ENCODE measurements around the gene RNF14.
"Not testable (repeated sequence)": the region's sequence is repeated elsewhere in the genome, so short reads cannot be mapped to it uniquely, and the experiment has no call there.

The RNF14 gene

DNA sequence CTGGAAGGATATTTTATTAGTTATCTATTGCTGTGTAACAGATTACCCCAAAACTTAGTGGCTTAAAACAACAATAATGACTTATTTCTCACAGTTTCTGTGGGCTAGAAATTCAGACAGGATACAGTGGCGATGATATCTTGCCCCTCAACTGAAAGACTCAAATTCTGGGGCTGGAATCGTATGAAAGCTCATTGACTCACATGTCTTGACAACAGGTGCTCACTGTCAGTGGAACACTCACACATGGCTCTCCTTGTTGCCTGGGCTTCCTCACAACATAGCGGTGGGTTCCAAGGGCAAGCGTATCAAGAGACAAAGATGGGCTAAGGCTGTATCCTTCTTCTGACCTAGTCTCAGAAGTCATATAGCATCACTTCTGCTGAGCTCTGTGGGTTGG is 47.7 kb downstream of the RNF14 start:
- DNase-seq, result no peak

DNA sequence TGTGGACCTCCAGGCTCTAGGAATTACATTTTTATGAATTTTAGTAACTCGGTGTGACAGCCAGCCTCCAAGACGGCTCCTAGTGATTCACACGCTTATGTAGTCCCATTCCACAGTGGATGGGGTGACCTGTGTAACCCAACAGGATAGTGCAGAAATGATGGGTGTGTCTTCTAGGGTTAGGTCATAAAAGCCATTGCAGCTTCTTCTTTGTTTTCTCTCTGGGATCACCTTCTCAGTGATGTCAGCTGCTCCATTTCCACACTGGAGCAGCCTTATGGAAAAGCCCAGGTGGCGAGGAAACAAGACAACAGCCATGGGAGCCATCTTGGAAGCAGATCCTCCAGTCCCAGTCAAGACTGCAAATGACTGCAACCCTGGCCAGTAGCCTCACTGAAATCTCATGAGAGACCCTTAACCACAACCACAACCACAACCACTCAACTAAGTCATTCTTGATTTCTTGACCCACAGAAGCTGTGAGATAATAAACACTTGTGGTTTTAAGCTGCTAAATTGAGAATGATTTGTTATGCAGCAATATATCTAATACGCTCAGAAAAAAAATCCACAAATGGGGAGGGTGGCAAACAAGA is 49.0 kb downstream of the RNF14 start:
- no peak for DNase-seq

DNA sequence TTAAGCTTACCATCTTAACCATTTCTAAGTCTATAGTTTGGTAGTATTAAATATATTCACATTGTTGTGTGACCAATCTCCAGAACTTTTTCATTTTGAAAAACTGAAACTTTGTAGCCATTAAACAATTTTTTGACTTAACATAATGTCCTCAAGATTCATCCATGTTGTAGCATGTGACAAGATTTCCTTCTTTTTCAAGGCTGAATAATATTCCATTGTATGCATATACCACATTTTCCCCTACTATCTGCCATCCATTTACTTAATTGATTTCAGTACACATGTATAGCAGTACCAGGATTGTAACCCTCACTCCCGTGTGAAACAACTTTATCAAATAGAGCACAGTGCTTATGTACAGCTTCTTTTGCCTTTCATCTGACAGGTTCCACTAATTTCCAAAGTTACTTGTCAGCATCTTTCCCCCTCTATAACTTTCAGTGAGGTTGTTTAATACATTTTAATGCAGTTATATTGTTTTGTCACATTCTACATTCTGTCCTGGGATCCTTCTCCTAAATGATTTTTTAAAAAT is 51.3 kb downstream of the RNF14 start:
- DNase-seq, result no peak

DNA sequence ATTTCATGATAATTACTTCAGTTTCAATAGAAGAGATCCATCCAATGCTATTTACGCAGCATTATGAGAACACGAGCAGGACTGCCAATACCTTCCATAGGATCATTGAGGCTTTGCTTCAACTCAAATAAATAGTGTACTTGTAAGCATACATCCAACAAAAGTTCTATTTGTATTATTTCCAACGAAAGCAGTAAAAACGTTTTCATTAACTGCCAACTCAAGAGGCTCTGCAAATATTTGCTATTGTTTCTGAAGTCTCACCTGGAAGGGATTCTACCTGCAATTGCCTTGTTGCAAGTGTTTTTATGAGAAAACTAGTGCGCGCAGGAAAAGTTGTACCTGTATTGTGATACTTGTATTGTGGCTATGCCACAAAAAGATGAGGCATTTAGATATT is 54.9 kb downstream of the RNF14 start:
- no peak for DNase-seq

DNA sequence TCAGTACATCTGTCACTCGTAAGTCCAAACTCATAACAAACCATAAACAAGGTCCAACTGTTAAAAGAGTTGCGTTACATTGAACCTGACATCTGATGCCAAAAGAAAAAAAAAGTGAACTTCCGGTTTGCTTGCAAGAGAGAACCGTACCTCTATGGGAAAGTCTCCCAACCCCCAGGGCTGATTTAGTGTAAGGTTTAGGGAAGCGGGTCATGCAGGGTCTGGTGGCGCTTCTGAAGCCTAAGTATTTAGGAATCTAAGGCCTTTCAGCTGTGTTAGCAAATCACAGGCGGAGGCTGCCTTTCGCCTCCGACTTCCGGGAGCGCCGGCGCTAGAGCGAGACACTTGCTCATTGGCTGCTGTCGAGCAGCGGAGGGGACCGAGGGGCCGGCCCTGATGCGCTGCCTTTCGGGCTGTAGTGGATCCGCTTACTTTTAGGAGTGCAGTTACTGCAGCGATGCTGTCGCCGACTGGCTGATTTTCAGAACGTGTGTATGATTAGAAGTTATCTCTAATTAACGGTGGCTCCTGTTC is 55.9 kb downstream of the RNF14 start:
- no peak for DNase-seq

DNA sequence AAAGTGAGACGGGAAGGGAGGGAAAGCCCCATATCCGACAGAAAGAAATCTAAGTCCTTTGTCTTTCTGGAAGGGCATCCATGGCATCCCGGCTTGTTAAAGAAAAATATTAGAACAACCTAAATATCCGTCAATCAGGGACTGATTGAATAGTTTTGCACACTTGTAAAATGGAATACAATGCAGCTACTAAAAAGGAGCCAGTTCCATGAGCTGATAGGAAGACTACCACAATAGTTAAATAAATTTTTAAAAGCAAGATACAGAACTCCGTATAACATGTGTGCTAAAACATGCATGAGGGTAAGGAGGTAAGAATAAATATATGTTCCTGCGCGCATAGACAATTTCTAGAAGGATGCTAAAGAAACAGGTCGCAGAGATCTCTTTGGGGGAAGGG is 56.7 kb downstream of the RNF14 start:
- no peak for DNase-seq

DNA sequence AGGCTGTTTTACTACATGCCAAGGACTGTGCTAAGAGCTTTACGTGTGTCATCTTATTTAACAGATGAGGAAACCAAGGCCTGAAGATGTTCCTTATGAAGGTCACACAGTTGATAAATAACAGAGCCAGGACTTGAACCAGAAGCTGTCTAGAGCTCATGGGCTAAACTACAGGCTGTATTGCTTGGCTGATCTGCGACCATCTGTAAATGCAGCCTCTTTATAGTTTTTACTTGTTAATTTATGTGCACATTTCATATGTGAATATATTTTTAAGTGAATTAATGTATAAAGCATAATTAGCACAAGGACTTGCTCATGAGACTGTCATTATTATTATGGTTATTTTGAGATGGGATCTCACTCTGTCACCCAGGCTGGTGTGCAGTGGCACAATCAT is 63.2 kb downstream of the RNF14 start:
- DNase-seq, result no peak

DNA sequence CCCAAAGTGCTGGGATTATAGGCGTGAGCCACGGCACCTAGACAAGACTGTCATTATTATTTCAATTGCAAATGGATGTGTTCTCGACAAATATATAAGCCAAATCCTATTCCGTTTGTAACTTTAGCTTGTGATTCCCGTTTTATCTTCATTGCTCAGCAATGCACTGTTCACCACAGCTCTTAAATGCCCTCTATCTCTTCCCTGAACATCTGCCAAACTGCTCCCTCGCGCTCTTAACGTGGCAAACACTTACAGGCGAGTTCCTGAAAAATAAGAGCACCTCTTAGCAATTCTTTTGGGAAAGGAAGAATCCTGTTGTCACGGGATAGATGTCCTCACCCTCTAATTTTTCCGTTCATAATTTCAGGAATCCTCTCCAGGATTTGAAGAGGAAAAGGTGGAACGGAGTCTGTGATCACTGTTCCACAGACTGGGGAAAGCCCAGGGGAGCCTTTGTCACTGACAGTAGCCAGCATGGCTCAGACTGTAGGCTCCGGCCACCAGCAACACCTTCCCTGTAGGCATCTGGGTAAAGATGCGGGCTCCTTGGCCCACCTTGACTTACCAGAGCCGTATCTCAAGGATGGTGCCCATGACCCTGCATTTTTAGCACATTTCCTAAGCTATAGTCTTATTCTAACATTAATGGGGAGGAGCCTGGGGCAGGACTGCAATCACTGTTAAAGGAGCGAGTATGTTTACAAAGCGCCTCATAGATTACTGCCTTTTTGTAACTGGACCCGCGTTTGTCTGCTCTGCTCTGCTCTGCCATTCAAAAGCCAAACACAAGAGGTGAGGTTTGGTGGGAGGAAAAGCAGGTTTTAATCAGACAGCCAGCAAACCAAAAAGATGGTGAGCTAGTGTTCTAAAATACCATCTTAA is 64.1 kb downstream of the RNF14 start:
- DNase-seq, result no peak

DNA sequence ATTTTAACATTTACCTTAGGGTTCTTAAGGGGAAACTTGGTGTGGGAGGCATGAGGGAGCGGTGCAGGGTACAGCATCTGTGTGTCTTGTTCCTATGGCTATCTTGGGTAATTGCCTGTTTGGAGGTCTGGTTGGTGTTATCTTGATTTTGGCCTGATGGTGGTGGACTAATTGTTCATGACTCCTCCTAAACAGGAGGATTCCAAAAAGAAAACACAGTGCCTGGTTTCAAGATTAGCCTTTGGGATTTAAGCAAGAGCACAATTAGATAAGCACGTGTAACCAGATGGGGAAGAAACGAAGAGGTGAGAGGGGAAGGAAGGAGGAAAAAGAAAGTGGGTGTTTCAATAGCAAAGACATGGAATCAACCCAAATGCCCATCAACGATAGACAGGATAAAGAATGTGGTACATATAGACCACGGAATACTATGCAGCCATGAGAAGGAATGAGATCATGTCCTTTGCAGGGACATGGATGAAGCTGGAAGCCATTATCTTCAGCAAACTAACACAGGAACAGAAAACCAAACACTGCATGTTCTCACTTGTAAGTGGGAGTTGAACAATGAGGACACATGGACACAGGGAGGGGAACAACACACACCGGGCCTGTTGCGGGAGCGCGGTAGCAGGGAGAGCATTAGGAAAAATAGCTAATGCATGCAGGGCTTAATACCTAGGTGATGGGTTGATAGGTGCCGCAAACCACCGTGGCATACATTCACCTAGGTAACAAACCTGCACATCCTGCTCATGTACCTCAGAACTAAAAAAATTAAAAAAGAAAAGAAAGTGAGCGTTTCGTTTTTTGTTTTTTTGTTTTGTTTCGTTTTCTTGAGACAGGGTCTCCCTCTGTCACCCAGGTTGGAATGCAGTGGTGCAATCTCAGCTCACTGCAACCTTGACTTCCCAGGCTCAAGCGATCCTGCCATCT is 65.0 kb downstream of the RNF14 start:
- not testable (repeated sequence) for DNase-seq

DNA sequence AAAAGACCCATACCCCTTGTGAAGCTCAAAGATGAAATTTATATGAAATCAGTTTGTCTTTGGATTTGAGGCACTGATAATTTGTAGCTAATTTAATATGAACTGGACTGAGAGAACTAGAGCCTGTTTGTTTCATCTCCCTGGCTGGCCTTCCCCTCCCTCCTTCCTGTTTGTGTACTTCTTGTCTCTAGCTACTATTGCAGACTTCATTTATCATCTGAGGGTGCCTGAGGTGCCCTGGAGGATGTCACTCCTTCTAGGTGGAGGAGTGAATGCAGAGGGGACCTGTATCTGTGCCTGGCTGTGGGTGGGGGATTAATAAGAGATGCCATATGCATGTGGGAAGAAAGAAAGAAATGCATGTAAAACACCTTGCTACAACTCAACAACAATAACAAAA is 66.1 kb downstream of the RNF14 start:
- no peak for DNase-seq

DNA sequence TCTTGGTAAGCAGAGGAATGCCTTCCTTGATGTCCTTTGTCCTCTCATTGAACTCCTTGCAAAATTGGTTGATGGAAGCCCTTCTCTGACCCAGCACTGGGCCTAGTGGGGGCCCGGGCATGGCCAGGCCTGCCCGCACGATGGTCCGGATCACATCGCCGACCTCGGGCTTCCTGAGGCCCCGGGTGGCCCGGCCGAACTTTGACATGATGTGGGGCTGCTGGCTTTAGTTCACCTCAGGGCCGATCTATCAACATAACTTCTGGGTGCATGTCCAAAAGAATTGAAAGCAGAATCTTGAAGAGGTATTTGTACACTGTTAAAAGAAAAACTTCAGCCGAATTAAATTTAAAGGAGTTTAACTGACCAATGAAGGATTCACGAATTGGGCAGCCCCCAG is 68.0 kb downstream of the RNF14 start:
- no peak for DNase-seq

DNA sequence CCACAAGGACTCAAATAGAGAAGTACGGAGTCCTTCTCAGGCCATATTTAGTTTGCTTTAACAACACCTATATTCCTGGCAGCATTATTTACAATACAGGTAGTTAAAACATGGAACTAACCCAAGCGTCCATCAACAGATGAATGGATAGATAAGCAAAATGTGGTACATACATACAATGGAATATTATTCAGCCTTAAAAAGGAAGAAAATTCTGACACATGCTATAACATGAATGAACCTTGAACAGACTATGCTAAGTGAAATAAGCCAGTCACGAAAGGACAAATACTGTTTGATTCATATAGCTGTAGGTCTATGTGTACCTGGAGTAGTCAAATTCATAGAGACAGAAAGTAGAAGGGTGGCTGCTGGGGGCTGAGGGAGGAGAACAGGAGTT is 68.7 kb downstream of the RNF14 start:
- not testable (repeated sequence) for DNase-seq

DNA sequence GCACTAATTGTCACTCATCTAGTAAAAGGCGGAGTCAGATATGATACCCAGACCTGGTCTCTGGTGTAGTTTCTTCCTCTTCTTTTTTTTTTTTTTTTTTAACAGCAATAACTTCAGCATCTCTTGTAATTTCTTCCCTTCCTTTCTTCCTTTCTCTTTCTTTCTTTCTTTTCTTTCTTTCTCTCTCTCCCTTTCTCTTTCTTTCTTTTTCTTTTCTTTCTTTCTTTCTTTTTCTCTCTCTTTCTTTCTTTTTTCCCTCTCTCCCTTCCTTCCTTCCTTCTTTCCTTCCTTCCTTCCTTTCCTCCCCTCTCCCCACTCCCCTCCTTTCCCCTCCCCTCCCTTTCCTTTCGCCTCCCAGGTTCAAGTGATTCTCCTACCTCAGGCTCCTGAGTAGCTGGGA is 69.8 kb downstream of the RNF14 start:
- no peak for DNase-seq

Measured in KG1 (cell line).